ENCODE results near the gene FOXP1. TPM values are rescaled to one million over a fixed set of nuclear protein-coding genes. Genes with fewer than 3 reads are reported as not detected.

FOXP1 gene
- total and polyA plus RNA-seq, 8 donors, result 13.4 to 74.1 (median 44.1) TPM

GRCh38 chr3:71511446-71511845 lies 72.1 kb downstream of the FOXP1 start:
- H3K9me3 ChIP-seq, result no peaks in the 10 kb centered on the region
- peak overlapping the region in 1 of 4 donors; percentile 13 for H3K27ac ChIP-seq
- H3K4me3 ChIP-seq, result no peak overlapping the region
- no peaks in the 10 kb centered on the region for H3K36me3 ChIP-seq
- H3K4me1 ChIP-seq, result peaks cover 0 to 13% (median 9%) of the 10 kb centered on the region in 3 donors
- TF ChIP-seq CTCF (IDR thresholded peaks at IDR 0.05), result no peak
- DNase-seq (no peak), FAIRE-seq (peak; percentile 26), ATAC-seq (no peak)
- H3K27me3 ChIP-seq, result no peaks in the 10 kb centered on the region
- intact Hi-C loops (cut with DNase I), result no loop called here

- ATAC-seq (peak in 2 of 4 donors; percentile 24 to 66), DNase-seq (no peak), FAIRE-seq (no peak)
- no peak for TF ChIP-seq CTCF (IDR thresholded peaks at IDR 0.05)
- Histone ChIP-seq H3K9me3 (no peaks in the 10 kb centered on the region), H3K36me3 (no peaks in the 10 kb centered on the region), H3K27me3 (no peaks in the 10 kb centered on the region), H3K4me1 (peaks cover 0 to 13% (median 9%) of the 10 kb centered on the region in 3 donors), H3K4me3 (no peak overlapping the region), H3K27ac (peak overlapping the region in 1 of 4 donors; percentile 13)
- WGBS, 2 donors, result 55 to 56% methylated on average over 3 of the region's 3 CpGs
- intact Hi-C loops (cut with DNase I), result no loop called here
Measured at GRCh38 chr3:71511037-71511436, 72.5 kb downstream of the FOXP1 start.

DNA sequence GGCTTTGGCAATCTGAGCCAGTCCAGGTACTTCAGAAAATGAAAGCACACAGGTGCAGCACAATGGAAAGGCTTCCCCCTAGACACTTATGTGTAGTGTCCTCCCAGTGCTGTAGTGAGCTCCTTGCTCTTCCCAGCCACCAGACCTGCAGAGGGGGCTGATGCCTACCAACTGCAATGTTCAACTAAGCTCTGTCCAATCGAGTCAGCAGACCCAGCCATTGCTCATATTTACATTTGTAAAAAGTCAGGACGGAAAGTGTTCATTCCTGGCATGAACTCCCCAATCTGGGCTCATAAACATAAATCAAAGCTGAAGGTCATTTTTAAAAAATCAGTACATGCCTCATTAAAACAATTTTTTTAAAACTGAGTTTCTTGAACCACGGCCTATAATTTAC lies 73.0 kb downstream of the FOXP1 start:
- no peak for FAIRE-seq
- H3K36me3 ChIP-seq, result no peaks in the 10 kb centered on the region

GRCh38 chr3:71509066-71509465 lies 74.5 kb downstream of the FOXP1 start:
- Histone ChIP-seq H3K9me3 (no peaks in the 10 kb centered on the region), H3K36me3 (no peaks in the 10 kb centered on the region), H3K4me1 (peaks cover 0 to 9% (median 7%) of the 10 kb centered on the region in 3 donors), H3K4me3 (no peak overlapping the region), H3K27me3 (no peaks in the 10 kb centered on the region), H3K27ac (no peak overlapping the region)
- ATAC-seq (no peak), FAIRE-seq (no peak), DNase-seq (no peak)
- WGBS, 2 donors, result 89 to 96% methylated on average over 3 of the region's 3 CpGs
- TF ChIP-seq CTCF (IDR thresholded peaks at IDR 0.05), result no peak
- intact Hi-C loops (cut with DNase I), result no loop called here

More for the DNA sequence above, 73.0 kb downstream of the FOXP1 start:
- H3K4me3 ChIP-seq, result no peak overlapping the region
- peaks cover 0 to 9% (median 7%) of the 10 kb centered on the region in 3 donors for H3K4me1 ChIP-seq
- intact Hi-C loops (cut with DNase I), result no loop called here
- TF ChIP-seq CTCF (IDR thresholded peaks at IDR 0.05), result no peak
- no peaks in the 10 kb centered on the region for H3K9me3 ChIP-seq
- no peaks in the 10 kb centered on the region for H3K27me3 ChIP-seq
- ATAC-seq (peak in 2 of 4 donors; percentile 43 to 64), DNase-seq (no peak)
- 26 to 36% methylated on average over 3 of the region's 3 CpGs for WGBS, 2 donors
- H3K27ac ChIP-seq, result no peak overlapping the region

- H3K4me1 ChIP-seq, result peaks cover 0 to 5% (median 0%) of the 10 kb centered on the region in 3 donors
- no peaks in the 10 kb centered on the region for H3K36me3 ChIP-seq
- H3K4me3 ChIP-seq, result no peak overlapping the region
- H3K9me3 ChIP-seq, result no peaks in the 10 kb centered on the region
- TF ChIP-seq CTCF (IDR thresholded peaks at IDR 0.05), result no peak
- FAIRE-seq, result no peak
- no peaks in the 10 kb centered on the region for H3K27me3 ChIP-seq
- 90 to 92% methylated on average over 10 of the region's 10 CpGs for WGBS, 2 donors
- no peak for DNase-seq
- ATAC-seq, result no peak
- intact Hi-C loops (cut with DNase I), result no loop called here
- H3K27ac ChIP-seq, result no peak overlapping the region
Measured at GRCh38 chr3:71505767-71506350, 77.7 kb downstream of the FOXP1 start.
